Measurements from ENCODE around the gene CKMT2.

GRCh38 chr5:81222285-81222684, 10.8 kb upstream of the CKMT2 start:
- TF ChIP-seq CTCF (conservative IDR thresholded peaks at IDR 0.05 in 1 of 2, IDR thresholded peaks at IDR 0.05 in 1 of 2; ENCODE audit: low read depth in 1 of 2, low read length in 2 of 2) (no peak), EZH2 (IDR thresholded peaks at IDR 0.05; ENCODE audit: low read length, missing control alignments) (no peak)

All from fibroblast of lung (primary cell).